GM19463 (cell line): ENCODE results near the gene DCAF7.

Experiments
- ATAC-seq: cut with Tn5 transposase; IDR thresholded peaks from one replicate; pipeline ENCODE4 v1.9.1; 2021; ENCODE audit warnings: mild to moderate bottlenecking, moderate library complexity; ENCODE audit not compliant: unreplicated experiment

DCAF7 gene

GRCh38 chr17:63579633-63580032 lies 29.4 kb downstream of the DCAF7 start:
- ATAC-seq = no peak

- no peak for ATAC-seq
Observed at GRCh38 chr17:63587770-63588169, 37.5 kb downstream of the DCAF7 start.

GRCh38 chr17:63588797-63589196 lies 38.5 kb downstream of the DCAF7 start:
- ATAC-seq = no peak

- ATAC-seq = no peak
Observed at GRCh38 chr17:63589646-63590045, 39.4 kb downstream of the DCAF7 start.

- ATAC-seq = no peak
Observed at GRCh38 chr17:63592797-63593196, 42.5 kb downstream of the DCAF7 start.

DNA sequence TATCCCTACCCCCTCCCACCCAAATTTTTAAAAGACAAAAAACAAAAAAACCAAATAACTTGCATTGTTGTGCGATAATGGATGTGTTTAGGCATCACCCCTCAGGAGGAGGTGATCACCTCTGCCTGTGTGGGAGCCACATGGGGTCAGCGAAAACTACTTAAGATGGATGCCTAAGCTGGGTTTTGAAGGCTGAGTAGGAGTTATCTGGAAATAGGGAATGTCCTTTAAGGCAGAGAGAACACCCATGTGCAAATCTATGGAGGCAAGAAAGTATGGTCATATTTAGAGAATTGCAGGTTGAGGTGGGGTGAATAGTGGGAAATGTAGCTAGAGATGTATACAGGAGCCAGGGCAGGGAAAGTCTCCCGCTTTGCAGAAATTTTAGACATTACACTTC lies 44.9 kb downstream of the DCAF7 start:
- ATAC-seq = no peak

GRCh38 chr17:63596856-63597586 lies 46.7 kb downstream of the DCAF7 start:
- ATAC-seq = no peak

GRCh38 chr17:63598281-63598680 lies 48.0 kb downstream of the DCAF7 start:
- ATAC-seq = no peak

- ATAC-seq = peak; percentile 91
Observed at GRCh38 chr17:63600569-63601438, 50.5 kb downstream of the DCAF7 start, which contains the start of gene TACO1. Gene TACO1 (plus strand): TSS chr17:63600895. CDS start chr17:63601084, 189 bp downstream.

- no peak for ATAC-seq
Observed at GRCh38 chr17:63601439-63602371, 51.4 kb downstream of the DCAF7 start.

DNA sequence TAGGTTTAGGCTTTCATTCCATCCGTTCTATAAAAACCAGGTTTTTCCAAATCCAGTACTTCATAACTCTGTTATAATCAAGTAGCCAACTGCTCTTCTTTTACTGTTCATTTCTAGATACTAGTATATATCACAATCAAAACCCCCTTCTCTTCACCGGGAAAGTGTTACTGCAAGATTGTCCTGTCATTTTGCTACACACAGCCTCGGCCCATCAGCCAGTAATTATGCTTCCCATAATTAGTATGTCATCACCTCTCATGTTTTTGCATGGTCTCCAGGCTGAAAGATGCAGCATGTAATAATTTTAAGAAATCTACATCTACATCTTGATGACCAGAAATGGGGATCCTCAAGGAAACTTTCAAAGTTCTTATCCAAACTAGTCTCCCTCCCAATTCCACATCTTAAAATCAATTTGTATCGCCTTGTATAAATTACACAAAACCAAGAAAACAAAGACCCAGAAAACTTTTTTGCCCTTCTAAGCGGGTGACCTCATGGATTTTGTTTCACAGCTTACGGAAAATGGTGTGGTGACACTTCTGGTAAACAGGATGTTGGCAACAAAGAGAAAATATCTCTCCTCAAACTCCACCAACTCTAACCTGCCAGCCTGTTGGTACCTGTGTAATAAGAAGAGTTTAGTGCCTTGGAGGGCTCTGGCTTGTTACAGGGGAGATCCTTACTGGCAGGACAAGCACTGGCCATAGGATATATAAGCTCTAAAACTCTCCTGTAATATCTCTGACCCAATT lies 59.7 kb downstream of the DCAF7 start:
- ATAC-seq = no peak

- ATAC-seq = no peak
Observed at GRCh38 chr17:63610854-63611253, 60.6 kb downstream of the DCAF7 start.

DNA sequence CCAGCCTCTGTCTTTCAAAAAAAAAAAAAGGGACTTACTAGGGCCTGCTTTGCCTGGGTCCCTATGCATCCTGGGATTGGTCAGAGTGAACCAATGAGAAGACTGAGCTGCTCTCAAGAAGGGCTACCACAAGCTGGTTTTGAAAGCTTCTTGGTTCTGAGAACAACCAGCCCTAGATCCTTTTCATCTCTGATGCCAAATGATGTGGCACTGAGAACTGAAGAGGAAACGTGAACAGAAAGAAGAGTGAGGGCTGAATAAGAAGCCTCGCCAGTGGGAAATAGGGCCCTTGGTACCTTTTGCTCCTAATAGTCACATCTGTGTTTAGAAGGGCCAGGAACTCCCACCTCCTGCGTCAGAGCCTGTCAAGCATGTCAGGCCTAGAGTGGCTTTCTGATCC lies 61.1 kb downstream of the DCAF7 start:
- ATAC-seq = no peak

DNA sequence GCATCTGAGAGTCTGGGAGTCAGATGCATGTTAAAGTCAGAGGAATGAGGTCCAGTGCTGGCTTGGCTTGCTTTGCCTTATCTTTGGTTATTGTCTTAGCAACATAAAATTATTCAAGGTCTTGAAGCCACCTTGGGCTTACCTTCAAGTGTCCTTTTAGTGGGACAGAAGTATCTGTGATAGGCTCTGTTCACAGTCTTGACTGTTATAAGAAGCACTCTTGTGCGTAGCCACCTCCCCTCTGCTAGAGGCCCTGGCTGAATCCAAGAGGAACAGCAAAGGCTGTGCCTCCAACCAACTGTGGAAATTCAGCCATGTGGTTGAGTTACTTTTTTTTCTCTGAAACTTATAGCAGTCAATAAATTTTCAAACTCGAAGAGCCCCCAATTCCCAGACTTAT lies 63.4 kb downstream of the DCAF7 start:
- ATAC-seq = no peak

DNA sequence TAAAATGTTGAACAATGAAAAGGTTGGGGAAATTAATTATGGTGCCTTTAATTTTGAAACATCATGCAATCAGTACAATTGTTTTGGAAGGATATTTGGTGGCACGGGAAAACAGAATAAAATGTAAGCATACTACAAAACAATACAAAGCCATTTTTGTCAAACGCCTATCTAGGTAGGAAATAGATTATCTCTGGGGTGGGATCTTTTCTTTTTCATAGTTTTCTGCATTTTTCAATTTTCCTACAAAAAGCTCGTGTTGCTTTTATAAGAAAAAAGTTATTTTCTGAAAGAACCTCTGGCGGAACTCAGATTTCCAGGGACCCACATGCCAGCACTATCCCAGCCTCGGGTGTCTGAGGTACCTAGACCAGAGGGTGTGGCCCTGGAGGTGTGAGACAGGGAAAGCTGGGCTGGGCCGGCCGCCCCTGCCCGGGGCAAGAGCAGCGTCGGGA lies 71.0 kb downstream of the DCAF7 start:
- no peak for ATAC-seq

GRCh38 chr17:63621684-63622573 lies 71.7 kb downstream of the DCAF7 start, which contains the start of gene MAP3K3:
Gene MAP3K3 (plus strand): TSS chr17:63622417. CDS start chr17:63622760, 343 bp downstream.
- ATAC-seq = peak; percentile 85

- ATAC-seq = peak; percentile 21
Observed at GRCh38 chr17:63622574-63623390, 72.5 kb downstream of the DCAF7 start.
